Frontal cortex (tissue), 4 donors: ENCODE results near the gene HPX. TPM values are rescaled to one million over a fixed set of nuclear protein-coding genes. Genes with fewer than 3 reads are reported as not detected.
A peak's percentile ranks its signal among the peaks of the same experiment; 100 is the strongest.
"Not testable (repeated sequence)": the region's sequence is repeated elsewhere in the genome, so short reads cannot be mapped to it uniquely, and the experiment has no call there.

Experiments
- DNase-seq, 2 donors: peaks; one replicate each; pipeline ENCODE4 v3.0.0; 2012; ENCODE audit warnings: low spot score in 2 of 2
- FAIRE-seq: peaks from 2 replicates; lab custom pipeline; 2012; peaks lifted over from hg19 to GRCh38; lab: Jason Lieb, UNC
- total RNA-seq: library from RNA; depleted of rRNA; stranded (reverse); fragments of >200 nt; gene quantifications from one replicate; pipeline ENCODE4 v1.2.3, GENCODE V29; 2014
- donor health status: control.
- donor health status: control.
- donor health status: control.

HPX gene
- total RNA-seq, 1 donor from 2014 or later, result 0.82 TPM

DNA sequence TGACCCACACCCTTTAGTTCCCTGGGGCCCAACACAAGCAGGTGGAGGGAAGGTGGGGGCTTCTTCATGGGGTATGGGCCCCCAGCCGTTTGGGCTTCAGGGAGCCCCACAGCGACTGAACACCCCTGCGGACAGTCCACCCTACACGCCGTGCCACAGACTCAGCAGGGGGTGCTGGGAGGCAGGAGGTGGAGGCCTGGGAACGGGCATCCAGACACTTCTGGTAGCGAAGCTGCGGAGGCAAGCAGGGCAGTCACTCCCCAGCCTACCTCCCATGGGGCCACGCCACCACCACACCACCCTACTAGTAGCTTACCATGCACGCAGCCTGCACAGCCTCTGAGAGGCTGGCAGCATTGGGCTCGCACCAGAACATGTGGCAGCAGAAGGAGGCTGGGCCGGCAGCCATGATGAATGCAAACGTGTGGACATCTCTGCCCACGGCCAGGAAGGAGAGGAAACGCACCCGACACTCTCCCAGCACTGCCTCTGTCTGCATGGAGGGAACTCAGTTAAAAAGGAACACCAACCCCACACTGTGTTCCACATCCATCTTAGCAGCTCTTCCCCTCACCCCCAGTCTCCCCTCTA, 45.2 kb downstream of the HPX start:
- DNase-seq (peak in 1 of 2 donors; percentile 3), FAIRE-seq (no peak)

DNA sequence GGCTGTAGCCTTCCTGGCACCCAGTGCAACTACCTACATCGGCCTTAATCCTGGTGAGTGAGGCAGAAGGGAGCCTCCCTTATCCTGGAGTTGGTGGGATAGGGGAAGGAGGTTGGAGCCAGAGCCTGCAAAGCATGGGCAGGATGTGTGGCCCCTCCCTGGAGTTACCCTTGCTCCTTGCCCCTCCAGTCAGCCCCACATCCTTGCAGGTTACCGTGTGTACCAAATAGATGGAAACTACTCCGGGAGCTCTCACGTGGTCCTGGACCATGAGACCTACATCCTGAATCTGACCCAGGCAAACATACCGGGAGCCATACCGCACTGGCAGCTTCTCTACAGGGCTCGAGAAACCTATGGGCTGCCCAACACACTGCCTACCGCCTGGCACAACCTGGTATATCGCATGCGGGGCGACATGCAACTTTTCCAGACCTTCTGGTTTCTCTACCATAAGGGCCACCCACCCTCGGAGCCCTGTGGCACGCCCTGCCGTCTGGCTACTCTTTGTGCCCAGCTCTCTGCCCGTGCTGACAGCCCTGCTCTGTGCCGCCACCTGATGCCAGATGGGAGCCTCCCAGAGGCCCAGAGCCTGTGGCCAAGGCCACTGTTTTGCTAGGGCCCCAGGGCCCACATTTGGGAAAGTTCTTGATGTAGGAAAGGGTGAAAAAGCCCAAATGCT, 46.7 kb downstream of the HPX start:
- no peak for FAIRE-seq
- peak in 1 of 2 donors; percentile 10 for DNase-seq

DNA sequence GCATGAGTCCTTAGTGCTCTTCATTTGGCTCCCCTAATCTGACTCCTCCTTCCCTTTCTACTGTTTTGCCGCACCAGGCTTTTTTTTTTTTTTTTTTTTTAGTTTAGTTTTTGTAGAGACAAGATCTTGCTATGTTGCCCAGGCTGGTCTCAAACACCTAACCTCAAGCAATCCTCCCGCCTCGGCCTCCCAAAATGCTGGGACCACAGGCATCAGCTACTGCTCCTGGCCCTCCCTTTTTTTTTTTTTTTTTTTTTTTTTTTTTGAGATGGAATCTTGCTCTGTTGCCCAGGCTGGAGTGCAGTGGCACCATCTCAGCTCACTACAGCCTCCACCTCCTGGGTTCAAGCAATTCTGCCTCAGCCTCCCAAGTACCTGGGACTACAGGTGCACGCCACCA, 48.5 kb downstream of the HPX start:
- FAIRE-seq, DNase-seq: not testable (repeated sequence)

DNA sequence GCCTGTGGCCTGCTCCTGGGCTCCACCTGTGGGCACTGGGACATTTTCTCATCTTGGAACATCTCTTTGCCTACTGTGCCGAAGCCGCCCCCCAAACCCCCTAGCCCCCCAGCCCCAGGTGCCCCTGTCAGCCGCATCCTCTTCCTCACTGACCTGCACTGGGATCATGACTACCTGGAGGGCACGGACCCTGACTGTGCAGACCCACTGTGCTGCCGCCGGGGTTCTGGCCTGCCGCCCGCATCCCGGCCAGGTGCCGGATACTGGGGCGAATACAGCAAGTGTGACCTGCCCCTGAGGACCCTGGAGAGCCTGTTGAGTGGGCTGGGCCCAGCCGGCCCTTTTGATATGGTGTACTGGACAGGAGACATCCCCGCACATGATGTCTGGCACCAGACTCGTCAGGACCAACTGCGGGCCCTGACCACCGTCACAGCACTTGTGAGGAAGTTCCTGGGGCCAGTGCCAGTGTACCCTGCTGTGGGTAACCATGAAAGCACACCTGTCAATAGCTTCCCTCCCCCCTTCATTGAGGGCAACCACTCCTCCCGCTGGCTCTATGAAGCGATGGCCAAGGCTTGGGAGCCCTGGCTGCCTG, 49.2 kb downstream of the HPX start:
- no peak for FAIRE-seq
- DNase-seq, result no peak

DNA sequence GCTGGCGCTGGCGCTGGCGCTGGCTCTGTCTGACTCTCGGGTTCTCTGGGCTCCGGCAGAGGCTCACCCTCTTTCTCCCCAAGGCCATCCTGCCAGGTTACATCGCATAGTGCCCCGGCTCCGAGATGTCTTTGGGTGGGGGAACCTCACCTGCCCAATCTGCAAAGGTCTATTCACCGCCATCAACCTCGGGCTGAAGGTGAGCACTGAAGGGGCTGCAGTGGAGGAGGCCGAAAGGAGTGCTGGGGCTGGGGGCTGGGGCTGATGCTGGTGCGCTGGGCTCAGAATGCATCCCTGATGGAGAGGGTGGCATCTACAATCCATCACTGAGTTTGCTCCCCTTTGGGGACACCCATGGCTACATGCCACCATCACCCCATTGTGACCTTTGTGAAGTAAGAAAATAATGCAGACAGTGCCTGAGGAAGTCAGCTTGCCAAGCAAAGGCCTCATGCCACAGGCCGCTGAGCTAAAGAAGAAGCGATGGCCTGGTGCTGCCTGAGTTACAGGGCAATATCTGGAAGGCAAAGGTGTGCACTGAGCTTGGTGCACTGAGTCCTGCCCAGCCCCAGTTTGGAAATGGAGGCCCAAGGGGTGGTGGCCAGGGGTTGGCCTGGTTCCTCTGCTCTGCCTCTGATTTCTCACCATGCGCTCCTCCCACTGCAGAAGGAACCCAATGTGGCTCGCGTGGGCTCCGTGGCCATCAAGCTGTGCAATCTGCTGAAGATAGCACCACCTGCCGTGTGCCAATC, 49.9 kb downstream of the HPX start:
- FAIRE-seq, result no peak
- peak in 1 of 2 donors; percentile 6 for DNase-seq

DNA sequence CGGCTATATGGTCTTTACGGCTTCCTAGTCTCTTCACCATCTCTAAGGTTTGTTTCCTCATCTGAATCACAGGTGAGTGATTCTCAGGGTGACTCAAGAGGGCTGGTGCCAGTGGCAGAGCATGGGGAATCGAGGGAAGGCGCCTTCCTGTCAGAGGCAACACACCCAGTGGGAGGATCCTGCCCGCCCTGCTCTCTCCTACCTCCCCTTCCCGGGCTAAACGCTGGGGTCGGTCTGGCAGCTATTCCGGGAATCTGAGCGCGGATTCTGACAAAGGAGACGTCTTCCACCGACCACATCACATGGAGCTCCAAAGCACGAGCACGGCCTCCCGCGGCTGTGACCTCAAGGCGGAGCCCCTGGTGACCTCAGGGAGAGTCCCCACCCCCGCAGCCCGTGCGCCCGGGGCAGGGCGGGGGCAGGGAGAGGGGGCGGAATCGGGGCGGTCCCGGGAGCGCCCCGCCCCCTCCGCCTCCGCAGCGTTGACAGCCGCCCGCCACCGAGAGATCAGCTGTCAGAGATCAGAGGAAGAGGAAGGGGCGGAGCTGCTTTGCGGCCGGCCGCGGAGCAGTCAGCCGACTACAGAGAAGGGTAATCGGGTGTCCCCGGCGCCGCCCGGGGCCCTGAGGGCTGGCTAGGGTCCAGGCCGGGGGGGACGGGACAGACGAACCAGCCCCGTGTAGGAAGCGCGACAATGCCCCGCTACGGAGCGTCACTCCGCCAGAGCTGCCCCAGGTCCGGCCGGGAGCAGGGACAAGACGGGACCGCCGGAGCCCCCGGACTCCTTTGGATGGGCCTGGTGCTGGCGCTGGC, 50.7 kb downstream of the HPX start, which contains the start of gene SMPD1:
Gene SMPD1, plus strand, starts transcription at position 570 of the 813 bp plus-strand sequence. Its CDS starts 125 bp downstream, at position 695.
- FAIRE-seq, result no peak
- peak; percentile 88 to 93 for DNase-seq

DNA sequence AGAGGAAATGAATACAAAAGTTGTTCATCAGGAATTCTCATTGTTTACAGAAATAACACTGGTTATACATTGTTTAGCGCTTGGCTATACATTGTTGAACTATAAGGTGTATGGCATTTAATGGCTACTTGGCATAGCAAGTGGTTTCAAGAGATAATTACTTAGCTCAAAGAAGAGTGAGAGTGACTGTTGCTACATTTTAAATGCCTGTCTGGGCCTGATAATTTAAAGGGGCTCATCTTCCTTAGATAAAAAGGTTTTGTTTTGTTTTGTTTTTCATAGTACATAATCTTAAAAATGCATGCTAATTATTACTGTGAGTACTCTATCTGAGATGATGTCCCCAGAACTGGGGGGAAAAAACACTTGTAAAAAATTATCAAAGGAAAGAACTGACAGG, 52.0 kb downstream of the HPX start:
- no peak for FAIRE-seq
- no peak for DNase-seq

DNA sequence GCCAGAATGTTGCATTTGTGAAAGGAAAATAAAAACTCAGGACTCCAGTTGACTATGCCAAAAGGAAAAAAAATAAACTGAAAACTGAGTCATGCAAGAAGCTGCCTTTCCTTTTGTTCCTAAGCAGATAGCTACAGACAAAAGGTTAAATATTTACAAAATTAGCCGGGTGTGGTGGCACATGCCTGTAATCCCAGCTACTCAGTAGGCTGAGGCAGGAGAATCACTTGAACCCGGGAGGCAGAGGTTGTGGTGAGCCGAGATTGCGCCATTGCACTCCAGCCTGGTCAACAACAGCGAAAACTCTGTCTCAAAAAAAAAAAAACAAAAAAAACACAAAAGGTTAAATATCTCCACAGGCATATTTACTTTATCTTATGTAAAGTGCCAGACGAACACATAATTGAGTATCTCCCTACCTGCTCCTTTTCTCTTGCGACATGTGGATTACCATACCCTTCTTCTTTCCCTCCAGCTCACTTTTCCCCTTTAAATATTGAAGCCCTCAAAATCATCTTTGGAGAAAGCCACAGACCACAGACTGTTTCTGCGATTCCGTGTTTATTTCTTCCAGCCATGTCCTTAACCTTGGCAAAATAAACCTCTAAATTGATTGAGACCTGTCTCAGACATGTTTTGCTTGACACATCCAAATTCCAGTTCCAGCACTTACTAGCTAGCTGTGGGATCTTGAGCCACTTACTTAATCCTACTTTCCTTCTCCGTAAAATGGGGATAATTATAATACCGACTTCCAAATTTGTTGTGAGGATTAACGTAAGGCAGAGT, 52.8 kb downstream of the HPX start:
- DNase-seq (no peak), FAIRE-seq (no peak)

DNA sequence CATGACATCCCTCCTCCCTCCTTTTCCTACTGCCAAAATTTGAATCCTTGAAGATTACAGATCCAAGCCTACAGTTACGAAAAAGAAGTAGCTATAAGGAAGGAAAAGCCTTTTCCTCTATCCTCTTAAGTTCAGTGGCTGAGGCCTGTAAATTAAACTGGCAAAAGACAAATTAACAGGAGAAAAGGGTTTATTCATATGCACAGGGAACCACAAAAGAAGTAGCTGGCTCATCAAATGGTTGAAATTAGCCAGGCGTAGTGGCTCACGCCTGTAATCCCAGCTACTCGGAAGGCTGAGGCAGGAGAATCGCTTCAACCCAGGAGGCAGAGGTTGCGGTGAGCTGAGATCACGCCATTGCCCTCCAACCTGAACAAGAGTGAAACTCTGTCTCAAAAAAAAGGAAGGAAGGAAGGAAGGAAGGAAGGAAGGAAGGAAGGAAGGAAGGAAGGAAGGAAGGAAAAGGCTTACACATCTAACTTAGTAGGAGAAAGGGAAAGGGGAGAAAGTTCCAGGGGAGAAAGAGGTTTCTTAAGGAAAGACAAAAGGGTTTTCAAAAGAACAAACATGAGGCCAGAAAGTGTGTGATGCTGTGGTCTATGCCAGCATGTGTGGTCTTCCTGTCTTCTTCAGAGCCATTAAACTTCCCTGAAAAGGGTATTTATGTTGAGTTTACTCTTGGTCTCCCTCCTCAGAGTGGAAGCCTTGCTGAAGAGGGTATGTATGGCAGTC, 55.6 kb downstream of the HPX start:
- FAIRE-seq, result no peak

More for the DNA sequence above, 55.6 kb downstream of the HPX start:
- no peak for DNase-seq

Other genes with a start within 250 kb of the HPX start
- not detected for gene OR52W1, start 241.8 kb downstream of the HPX start, total RNA-seq
- gene C11orf42, start 235.4 kb downstream of the HPX start, total RNA-seq, result not detected
- 19.6 TPM for gene FHIP1B, start 206.4 kb downstream of the HPX start, total RNA-seq
- gene CNGA4, start 201.9 kb downstream of the HPX start, total RNA-seq, result 0.41 TPM
- 5.7 TPM for gene CCKBR, start 181.1 kb downstream of the HPX start, total RNA-seq
- 7.3 TPM for gene CAVIN3, start 120.5 kb downstream of the HPX start, total RNA-seq
- 10.2 TPM for gene SMPD1, start 50.5 kb downstream of the HPX start, total RNA-seq
- gene APBB1, start 21.9 kb downstream of the HPX start, total RNA-seq, result 293 TPM
- gene TRIM3, start 33.0 kb upstream of the HPX start, total RNA-seq, result 40.4 TPM
- gene ARFIP2, start 40.3 kb upstream of the HPX start, total RNA-seq, result 25.3 TPM
- gene TIMM10B, start 40.5 kb upstream of the HPX start, total RNA-seq, result 21.2 TPM
- 2.4 TPM for gene DNHD1, start 56.3 kb upstream of the HPX start, total RNA-seq
- gene RRP8, start 162.6 kb upstream of the HPX start, total RNA-seq, result 11.4 TPM
- 48.1 TPM for gene ILK, start 162.8 kb upstream of the HPX start, total RNA-seq
- 10.2 TPM for gene TAF10, start 171.2 kb upstream of the HPX start, total RNA-seq
- 3.3 TPM for gene TPP1, start 178.4 kb upstream of the HPX start, total RNA-seq
- 38.3 TPM for gene DCHS1, start 214.8 kb upstream of the HPX start, total RNA-seq
- gene MRPL17, start 242.4 kb upstream of the HPX start, total RNA-seq, result 18.8 TPM